Effector memory CD8-positive, alpha-beta T cell (primary cell): ENCODE data around the gene CLCA4.

Source experiments
- ATAC-seq: fragments of 150-1000 bp; cut with Tn5 transposase; replicated peaks from 2 replicates; pipeline ENCODE4 v1.10.0; 2021; ENCODE audit warnings: mild to moderate bottlenecking, moderate library complexity
- DNase-seq, 3 experiments: peaks; one replicate each; pipeline ENCODE4 v3.0.0; 2021
- H3K27ac Mint-ChIP-seq, 2 donors: one replicate each; pipeline ENCODE4 v1.8.0; 2022; ENCODE audit warnings: mild to moderate bottlenecking in 2 of 2, mixed read lengths in 2 of 2, moderate library complexity in 2 of 2
- H3K27me3 Mint-ChIP-seq, 2 donors: one replicate each; pipeline ENCODE4 v1.8.0; 2022; ENCODE audit warnings: mixed read lengths in 2 of 2
- H3K36me3 Mint-ChIP-seq: one replicate; pipeline ENCODE4 v1.8.0; 2022; ENCODE audit warnings: mild to moderate bottlenecking, moderate library complexity, mixed read lengths; ENCODE audit not compliant: insufficient read depth
- H3K4me1 Mint-ChIP-seq, 2 donors: one replicate each; pipeline ENCODE4 v1.8.0; 2022; ENCODE audit warnings: low read depth in 2 of 2, mixed read lengths in 2 of 2
- H3K4me3 Mint-ChIP-seq, 2 donors: one replicate each; pipeline ENCODE4 v1.8.0; 2022; ENCODE audit warnings: mild to moderate bottlenecking in 2 of 2, mixed read lengths in 2 of 2, moderate library complexity in 2 of 2
- H3K9me3 Mint-ChIP-seq, 2 donors: one replicate each; pipeline ENCODE4 v1.8.0; 2022; ENCODE audit warnings: mixed read lengths in 2 of 2

Gene CLCA4

GRCh38 chr1:86542631-86543030 is 4.2 kb upstream of the CLCA4 start:
- DNase-seq, result no peak
- no peak overlapping the region for H3K27ac Mint-ChIP-seq
- peaks cover 25 to 31% of the 10 kb centered on the region in 2 donors for H3K27me3 Mint-ChIP-seq
- no peak for ATAC-seq
- H3K36me3 Mint-ChIP-seq, result no peaks in the 10 kb centered on the region
- no peaks in the 10 kb centered on the region for H3K9me3 Mint-ChIP-seq
- no peak overlapping the region for H3K4me3 Mint-ChIP-seq
- H3K4me1 Mint-ChIP-seq, result no peaks in the 10 kb centered on the region

- no peak for DNase-seq
- no peak overlapping the region for H3K4me3 Mint-ChIP-seq
- H3K27ac Mint-ChIP-seq, result no peak overlapping the region
- H3K4me1 Mint-ChIP-seq, result no peaks in the 10 kb centered on the region
- H3K9me3 Mint-ChIP-seq, result peaks cover 0 to under 1% of the 10 kb centered on the region in 2 donors
- H3K27me3 Mint-ChIP-seq, result peaks cover 12 to 16% of the 10 kb centered on the region in 2 donors
- no peaks in the 10 kb centered on the region for H3K36me3 Mint-ChIP-seq
- ATAC-seq, result no peak
These were observed 2.0 kb downstream of the CLCA4 start for GRCh38 chr1:86548839-86549238.

DNA sequence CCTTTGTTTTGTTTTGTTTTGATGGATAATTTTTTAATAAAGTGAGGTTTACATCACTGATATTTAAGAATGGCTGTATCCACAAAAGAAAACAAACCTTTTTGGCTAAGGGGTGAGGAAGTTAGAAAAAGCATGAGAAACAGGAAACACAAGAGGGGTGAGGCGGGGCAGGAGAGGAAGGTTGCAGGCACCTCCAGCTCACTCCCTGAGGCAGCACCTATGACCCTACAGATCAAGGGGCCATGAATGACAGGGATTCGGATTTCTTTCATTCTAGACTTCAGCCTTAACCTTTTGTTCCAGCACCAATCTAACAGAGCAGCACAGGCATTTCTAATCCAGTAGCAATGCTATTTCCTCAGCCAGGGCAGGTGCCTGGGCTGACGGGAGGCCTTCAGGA is 4.4 kb downstream of the CLCA4 start:
- Mint-ChIP-seq H3K9me3 (peaks cover 2 to 5% of the 10 kb centered on the region in 2 donors), H3K27ac (no peak overlapping the region), H3K4me3 (no peak overlapping the region), H3K36me3 (no peaks in the 10 kb centered on the region), H3K4me1 (no peaks in the 10 kb centered on the region), H3K27me3 (peaks cover 2 to 12% of the 10 kb centered on the region in 2 donors)
- no peak for ATAC-seq
- no peak for DNase-seq

DNA sequence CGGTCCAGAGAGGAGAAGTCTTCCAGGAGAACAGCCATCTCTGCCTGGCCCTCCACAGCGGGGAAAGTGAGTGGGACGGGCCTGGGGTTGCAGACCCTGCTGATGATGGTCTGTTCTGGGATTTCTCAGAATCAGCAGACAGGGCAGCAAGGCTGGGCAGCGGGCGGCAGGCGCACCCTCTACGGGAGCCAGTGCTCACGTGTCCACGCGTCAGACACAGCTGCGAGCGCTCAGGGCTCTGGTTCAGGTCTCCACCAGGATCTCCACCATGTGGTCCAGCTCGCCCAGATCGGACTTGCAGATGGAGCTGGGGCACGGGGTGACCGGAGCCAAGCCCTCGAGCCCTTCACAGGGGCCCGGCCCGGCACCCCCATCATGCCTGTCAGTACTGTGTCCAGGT is 5.5 kb downstream of the CLCA4 start:
- H3K4me1 Mint-ChIP-seq, result no peaks in the 10 kb centered on the region
- H3K9me3 Mint-ChIP-seq, result peaks cover 2 to 9% of the 10 kb centered on the region in 2 donors
- no peak overlapping the region for H3K27ac Mint-ChIP-seq
- H3K27me3 Mint-ChIP-seq, result peaks cover 13 to 22% of the 10 kb centered on the region in 2 donors
- no peak overlapping the region for H3K4me3 Mint-ChIP-seq
- H3K36me3 Mint-ChIP-seq, result no peaks in the 10 kb centered on the region
- no peak for ATAC-seq
- DNase-seq, result no peak

GRCh38 chr1:86557739-86558138 is 10.9 kb downstream of the CLCA4 start:
- no peak for DNase-seq
- Mint-ChIP-seq H3K27ac (no peak overlapping the region), H3K4me3 (no peak overlapping the region), H3K9me3 (peaks cover 7 to 25% of the 10 kb centered on the region in 2 donors), H3K36me3 (no peaks in the 10 kb centered on the region), H3K4me1 (no peaks in the 10 kb centered on the region), H3K27me3 (peaks cover 48 to 57% of the 10 kb centered on the region in 2 donors)
- no peak for ATAC-seq

DNA sequence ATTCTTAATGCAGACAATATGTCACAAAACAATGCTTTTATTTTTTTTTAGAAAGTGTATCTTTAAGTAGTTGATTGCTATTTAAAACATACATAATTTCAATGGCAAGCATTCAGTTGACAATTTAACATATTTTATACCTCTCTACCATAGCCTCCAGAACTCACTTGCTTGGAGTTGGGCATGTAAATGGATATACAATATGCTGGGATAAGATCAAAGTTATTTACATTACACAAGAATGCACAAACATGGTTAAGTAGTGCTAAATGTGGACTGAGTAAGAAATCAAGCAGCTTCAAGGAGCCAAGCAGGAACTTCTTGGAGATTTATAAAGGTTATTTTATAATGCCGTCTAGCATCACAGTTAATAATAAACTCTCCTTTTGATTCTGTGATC is 17.0 kb downstream of the CLCA4 start:
- H3K4me1 Mint-ChIP-seq, result no peaks in the 10 kb centered on the region
- no peaks in the 10 kb centered on the region for H3K36me3 Mint-ChIP-seq
- H3K27me3 Mint-ChIP-seq, result peaks cover 33 to 34% of the 10 kb centered on the region in 2 donors
- DNase-seq, result no peak
- no peak overlapping the region for H3K27ac Mint-ChIP-seq
- no peak for ATAC-seq
- H3K4me3 Mint-ChIP-seq, result no peak overlapping the region
- peaks cover 2 to 4% of the 10 kb centered on the region in 2 donors for H3K9me3 Mint-ChIP-seq

GRCh38 chr1:86567341-86567740 is 20.5 kb downstream of the CLCA4 start:
- no peak overlapping the region for H3K4me3 Mint-ChIP-seq
- ATAC-seq (no peak), DNase-seq (no peak)
- H3K4me1 Mint-ChIP-seq, result no peaks in the 10 kb centered on the region
- no peak overlapping the region for H3K27ac Mint-ChIP-seq
- H3K36me3 Mint-ChIP-seq, result no peaks in the 10 kb centered on the region
- H3K9me3 Mint-ChIP-seq, result no peaks in the 10 kb centered on the region
- peaks cover 17 to 19% of the 10 kb centered on the region in 2 donors for H3K27me3 Mint-ChIP-seq

DNA sequence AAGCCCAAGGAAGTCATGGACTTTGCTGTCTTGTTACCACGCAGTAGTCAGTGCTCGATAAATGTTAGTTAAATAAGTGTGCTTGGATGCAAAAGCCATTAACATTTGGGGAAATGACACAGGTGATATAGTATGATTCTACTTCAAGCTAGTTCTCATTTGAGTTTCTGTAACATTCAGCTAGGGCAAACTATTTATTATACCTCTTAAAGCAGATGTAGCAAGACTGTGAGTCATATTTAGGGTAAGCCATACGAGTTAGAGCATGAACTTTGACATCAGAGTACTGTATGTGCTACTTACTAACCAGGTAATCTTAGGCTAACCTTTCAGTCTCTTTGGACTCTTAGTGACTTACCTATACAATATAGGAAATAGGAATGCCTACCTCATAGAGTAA is 21.0 kb downstream of the CLCA4 start:
- DNase-seq (no peak), ATAC-seq (no peak)
- H3K4me1 Mint-ChIP-seq, result no peaks in the 10 kb centered on the region
- H3K27ac Mint-ChIP-seq, result no peak overlapping the region
- no peak overlapping the region for H3K4me3 Mint-ChIP-seq
- H3K27me3 Mint-ChIP-seq, result peaks cover 17 to 19% of the 10 kb centered on the region in 2 donors
- H3K9me3 Mint-ChIP-seq, result no peaks in the 10 kb centered on the region
- H3K36me3 Mint-ChIP-seq, result no peaks in the 10 kb centered on the region

- Mint-ChIP-seq H3K27me3 (peaks cover 18 to 35% of the 10 kb centered on the region in 2 donors), H3K4me3 (no peak overlapping the region)
These were observed 27.0 kb downstream of the CLCA4 start for GRCh38 chr1:86573763-86574484.

GRCh38 chr1:86581231-86581630 is 34.4 kb downstream of the CLCA4 start:
- no peak overlapping the region for H3K27ac Mint-ChIP-seq
- peaks cover 4 to 9% of the 10 kb centered on the region in 2 donors for H3K27me3 Mint-ChIP-seq
- H3K4me1 Mint-ChIP-seq, result no peaks in the 10 kb centered on the region
- H3K4me3 Mint-ChIP-seq, result no peak overlapping the region
- H3K36me3 Mint-ChIP-seq, result no peaks in the 10 kb centered on the region
- no peak for ATAC-seq
- H3K9me3 Mint-ChIP-seq, result no peaks in the 10 kb centered on the region
- DNase-seq, result no peak

More at GRCh38 chr1:86573763-86574484, 27.0 kb downstream of the CLCA4 start:
- DNase-seq (no peak), ATAC-seq (no peak)
- H3K4me1 Mint-ChIP-seq, result no peaks in the 10 kb centered on the region
- no peaks in the 10 kb centered on the region for H3K9me3 Mint-ChIP-seq
- no peak overlapping the region for H3K27ac Mint-ChIP-seq
- no peaks in the 10 kb centered on the region for H3K36me3 Mint-ChIP-seq

- no peak overlapping the region for H3K4me3 Mint-ChIP-seq
- H3K27ac Mint-ChIP-seq, result no peak overlapping the region
- no peak for ATAC-seq
- no peaks in the 10 kb centered on the region for H3K9me3 Mint-ChIP-seq
- no peaks in the 10 kb centered on the region for H3K4me1 Mint-ChIP-seq
- H3K27me3 Mint-ChIP-seq, result peaks cover 4 to 9% of the 10 kb centered on the region in 2 donors
- DNase-seq, result no peak
- H3K36me3 Mint-ChIP-seq, result no peaks in the 10 kb centered on the region
These were observed 35.3 kb downstream of the CLCA4 start for GRCh38 chr1:86582161-86582560.

DNA sequence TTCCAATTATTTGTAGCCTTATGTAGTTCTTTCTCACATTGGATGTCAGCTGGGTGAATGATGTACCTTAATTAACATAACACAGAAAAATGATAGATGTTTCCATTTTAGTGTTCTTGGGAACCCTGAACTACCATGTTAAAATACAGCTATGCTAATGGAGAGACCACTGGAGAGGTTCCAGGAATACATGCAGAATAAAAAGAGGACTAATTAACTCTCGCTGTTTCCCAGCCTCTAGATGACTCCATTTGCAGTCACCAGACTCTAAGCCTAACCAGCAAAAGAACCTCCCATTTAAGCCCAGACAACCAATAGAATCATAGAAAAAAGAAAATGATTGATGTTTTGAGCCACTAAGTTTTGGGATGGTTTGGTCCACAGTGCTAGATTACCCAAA is 36.2 kb downstream of the CLCA4 start:
- no peaks in the 10 kb centered on the region for H3K9me3 Mint-ChIP-seq
- no peaks in the 10 kb centered on the region for H3K36me3 Mint-ChIP-seq
- H3K27me3 Mint-ChIP-seq, result peaks cover 8 to 12% of the 10 kb centered on the region in 2 donors
- no peaks in the 10 kb centered on the region for H3K4me1 Mint-ChIP-seq
- no peak for DNase-seq
- no peak overlapping the region for H3K27ac Mint-ChIP-seq
- H3K4me3 Mint-ChIP-seq, result no peak overlapping the region
- ATAC-seq, result no peak

DNA sequence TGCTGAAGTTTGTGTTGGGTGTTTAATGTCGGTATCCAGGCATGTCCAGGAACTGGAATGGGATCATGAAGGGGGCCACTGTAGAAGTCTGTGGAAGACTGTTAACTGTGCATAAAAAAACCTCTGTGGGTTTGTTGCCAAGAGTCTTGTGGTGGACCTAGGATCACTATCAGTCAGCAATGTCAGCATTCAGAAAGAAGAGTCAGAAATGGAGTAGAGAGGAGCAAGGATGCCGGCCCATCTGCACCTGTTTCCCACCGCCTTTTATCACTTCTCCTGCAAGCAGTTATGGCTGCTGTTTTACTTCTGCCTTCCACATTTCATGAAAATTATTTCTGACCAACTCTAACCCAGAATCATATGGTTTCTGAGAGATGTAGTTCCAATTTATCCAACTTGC is 36.7 kb downstream of the CLCA4 start:
- DNase-seq (no peak), ATAC-seq (no peak)
- H3K4me3 Mint-ChIP-seq, result no peak overlapping the region
- no peak overlapping the region for H3K27ac Mint-ChIP-seq
- no peaks in the 10 kb centered on the region for H3K36me3 Mint-ChIP-seq
- peaks cover 2 to 14% of the 10 kb centered on the region in 2 donors for H3K27me3 Mint-ChIP-seq
- H3K9me3 Mint-ChIP-seq, result no peaks in the 10 kb centered on the region
- H3K4me1 Mint-ChIP-seq, result no peaks in the 10 kb centered on the region

GRCh38 chr1:86594284-86594770 is 47.4 kb downstream of the CLCA4 start:
- no peaks in the 10 kb centered on the region for H3K36me3 Mint-ChIP-seq
- ATAC-seq, result no peak
- H3K4me3 Mint-ChIP-seq, result no peak overlapping the region
- peaks cover 3 to 13% of the 10 kb centered on the region in 2 donors for H3K9me3 Mint-ChIP-seq
- no peaks in the 10 kb centered on the region for H3K4me1 Mint-ChIP-seq
- no peak overlapping the region for H3K27ac Mint-ChIP-seq
- peaks cover 23 to 29% of the 10 kb centered on the region in 2 donors for H3K27me3 Mint-ChIP-seq
- no peak for DNase-seq
